CD4-positive, alpha-beta T cell treated with Interleukin-6 for 4 hours (primary cell): Measurements from ENCODE around the gene LTK.

Source experiments
- DNase-seq: peaks from one replicate; pipeline ENCODE4 v3.0.0-alpha.2; 2020; ENCODE audit warnings: mixed read lengths

The LTK gene

GRCh38 chr15:41495736-41496599 is 17.7 kb downstream of the LTK start:
- DNase-seq, result no peak

GRCh38 chr15:41494922-41495735 is 18.5 kb downstream of the LTK start:
- DNase-seq, result peak; percentile 51

DNA sequence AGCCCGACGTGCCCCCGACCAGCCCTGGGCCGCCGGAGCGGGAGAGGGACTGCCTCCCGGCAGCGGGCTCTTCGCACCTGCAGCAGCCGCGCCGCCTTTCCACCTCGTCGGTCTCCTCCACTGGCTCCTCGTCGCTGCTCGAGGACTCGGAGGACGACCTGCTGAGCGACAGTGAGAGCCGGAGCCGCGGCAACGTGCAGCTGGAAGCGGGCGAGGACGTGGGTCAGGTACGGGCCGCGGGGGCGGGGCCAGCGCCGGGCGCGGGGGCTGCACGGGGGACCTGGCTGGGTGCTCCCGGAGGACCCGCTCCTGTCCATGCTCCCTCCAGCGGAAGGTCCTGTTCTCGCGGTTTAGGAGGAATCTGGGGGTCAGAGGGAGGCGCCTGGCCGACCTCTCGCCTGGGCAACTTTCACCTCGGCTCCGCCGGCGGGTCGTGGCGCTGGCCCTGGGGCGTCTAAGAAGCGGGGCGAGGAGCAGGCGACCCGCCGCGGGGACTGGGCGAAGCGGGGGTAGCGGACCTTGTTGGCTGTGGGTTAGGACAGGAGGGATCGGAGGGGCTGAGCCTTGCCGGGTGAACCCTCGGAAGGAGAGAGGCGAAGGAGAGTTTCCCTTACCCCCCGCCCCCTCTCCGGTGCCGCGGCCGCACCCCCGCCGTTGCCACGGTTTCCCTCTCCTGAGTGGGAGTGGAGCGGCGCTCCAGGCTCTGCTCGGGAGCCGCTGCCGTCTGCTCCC is 19.3 kb downstream of the LTK start:
- DNase-seq, result peak; percentile 41

GRCh38 chr15:41493902-41494189 is 19.8 kb downstream of the LTK start:
- DNase-seq, result no peak

DNA sequence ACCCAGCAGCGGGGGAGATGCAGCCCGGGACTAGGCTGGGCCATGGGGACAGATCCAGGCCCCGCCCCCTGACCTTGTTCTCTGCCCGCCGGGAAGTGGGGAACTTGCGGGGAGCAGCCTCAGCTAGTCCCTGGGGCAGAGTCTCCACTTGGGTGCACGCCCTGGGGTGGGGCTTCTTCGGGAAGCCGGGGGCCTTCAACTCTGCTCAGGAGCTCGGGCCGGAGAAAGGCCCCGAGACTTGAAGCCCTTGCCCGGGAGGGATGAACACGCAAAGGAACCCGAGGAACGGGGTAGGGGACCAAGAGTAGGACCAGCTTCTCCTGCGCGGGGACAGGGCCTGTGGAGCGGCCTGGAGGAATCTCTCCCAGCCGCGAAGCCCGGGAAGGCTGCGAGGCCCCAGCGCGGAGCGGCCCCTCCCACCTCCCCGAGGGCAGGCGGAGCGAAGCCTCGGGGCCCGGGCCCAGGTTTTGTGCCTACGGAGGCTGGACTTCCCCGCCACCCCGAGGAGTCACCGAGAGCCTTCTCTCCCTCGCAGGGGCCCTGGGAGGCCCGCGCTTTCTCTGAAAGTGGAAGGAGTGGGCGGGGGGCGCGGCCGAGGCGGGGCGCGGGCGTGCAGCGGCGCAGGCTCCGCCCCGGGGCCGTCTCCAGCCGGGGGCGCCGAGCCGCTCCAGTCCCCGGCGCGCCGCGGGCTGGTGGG is 20.3 kb downstream of the LTK start, which contains the start of gene ITPKA:
Gene ITPKA (plus strand): TSS at position 670 of the 697 bp plus-strand sequence. CDS start 54 bp downstream, outside the sequence.
- DNase-seq, result peak; percentile 85

GRCh38 chr15:41492597-41493204 is 20.9 kb downstream of the LTK start:
- DNase-seq, result no peak

DNA sequence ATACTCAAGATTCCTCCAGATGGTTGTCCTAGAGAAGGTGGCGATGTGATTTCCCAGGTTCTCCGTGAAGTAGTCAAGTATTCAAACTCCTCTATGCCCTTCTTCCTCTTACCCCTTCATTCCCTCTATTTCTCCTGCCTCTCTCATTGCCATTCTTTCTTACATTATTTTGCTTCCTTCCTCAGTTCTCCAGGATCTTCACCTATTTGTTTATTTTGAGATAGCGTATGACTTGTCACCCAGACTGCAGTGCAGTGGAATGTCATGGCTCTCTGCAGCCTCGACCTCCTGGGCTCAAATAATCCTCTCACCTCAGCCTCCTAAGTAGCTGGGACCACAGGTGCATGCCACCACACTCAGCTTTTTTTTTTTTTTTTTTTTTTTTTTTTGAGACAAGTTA is 21.7 kb downstream of the LTK start:
- no peak for DNase-seq

DNA sequence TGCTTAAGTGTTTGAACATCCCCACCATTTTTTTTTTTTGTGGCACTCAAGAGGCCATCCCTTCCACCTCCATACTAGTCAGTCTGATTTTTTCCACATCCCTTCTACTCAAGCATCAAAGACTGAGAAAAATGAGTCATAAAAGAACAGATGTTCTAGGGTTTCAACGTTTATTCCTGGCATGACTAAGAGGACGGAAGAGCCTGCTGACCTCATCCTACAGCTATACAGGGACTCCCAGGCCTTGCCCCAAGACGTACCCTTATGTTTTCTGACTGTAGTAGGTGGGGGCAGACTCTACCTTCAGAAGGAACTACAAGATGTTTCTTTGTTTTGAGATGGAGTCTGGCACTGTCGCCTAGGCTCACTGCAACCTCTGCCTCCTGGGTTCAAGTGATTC is 23.3 kb downstream of the LTK start:
- peak; percentile 43 for DNase-seq

GRCh38 chr15:41489641-41490040 is 24.0 kb downstream of the LTK start:
- no peak for DNase-seq

DNA sequence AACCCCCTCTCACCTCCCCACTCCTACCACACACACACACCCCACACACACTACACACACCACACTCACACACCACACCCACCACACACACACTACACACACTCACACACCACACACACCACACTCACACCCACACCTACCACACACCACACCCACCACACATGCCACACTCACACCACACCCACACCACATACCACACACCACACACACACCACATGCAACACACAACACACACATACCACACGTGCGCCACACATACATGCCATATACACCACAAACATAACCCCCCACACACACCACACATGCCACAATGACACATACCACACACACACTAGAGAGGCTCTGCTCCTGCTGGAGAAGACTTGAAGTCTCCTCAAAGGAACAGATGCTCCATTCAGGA is 25.8 kb downstream of the LTK start:
- DNase-seq, result no peak

- no peak for DNase-seq
Observed at GRCh38 chr15:41487381-41487780, 26.2 kb downstream of the LTK start.

DNA sequence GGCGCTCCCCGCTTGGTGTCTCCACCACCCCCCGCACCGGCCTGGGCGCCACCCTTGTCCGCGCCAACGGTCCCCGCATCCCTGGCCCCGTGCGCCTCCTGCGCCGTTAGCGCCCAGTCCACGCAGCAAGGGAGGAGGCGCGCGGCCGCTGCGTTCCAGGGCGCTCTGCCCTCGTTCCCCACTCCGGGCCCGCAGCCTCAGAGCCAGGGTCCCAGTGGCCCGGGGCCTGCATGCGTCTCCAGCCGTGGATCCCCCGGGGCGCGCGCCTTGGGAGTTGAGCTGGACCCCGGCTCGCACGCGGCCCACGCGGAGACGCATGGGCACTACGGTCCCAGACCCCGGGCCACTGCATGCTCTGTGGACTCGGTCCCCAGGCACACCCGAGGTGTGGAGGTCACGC is 27.3 kb downstream of the LTK start:
- DNase-seq, result no peak

DNA sequence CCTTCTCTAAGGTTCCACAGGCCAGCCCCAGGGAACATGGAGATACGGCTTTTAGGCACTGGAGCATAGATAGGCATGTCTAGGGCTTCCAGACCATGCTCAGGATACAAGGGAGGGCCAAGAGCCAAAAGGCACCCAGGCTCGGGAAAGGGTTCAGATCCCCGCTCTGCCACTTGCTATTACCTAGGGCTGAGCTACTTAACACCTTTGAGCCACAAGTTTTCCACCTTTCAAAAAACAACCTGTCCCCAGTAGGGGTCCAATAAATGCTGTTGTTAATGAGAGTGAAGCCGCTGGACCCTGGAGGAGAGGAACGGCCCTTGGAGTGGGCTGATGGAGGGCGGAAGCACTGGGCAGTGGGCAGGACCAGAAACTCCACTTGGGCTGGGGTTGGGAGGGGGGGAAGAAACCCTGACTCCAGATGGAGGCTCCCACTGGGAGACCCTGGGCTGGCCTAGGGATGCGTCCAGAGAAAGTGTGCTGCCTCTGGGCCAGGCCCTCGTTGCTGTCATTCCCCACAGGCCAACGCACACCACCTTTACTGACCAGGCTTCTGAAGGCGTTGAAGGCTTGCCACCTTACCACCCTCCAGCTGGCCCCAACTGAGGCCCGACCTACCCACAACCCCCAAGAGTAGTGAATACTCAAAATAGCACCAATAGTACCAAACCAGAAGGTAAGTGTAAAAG is 28.5 kb downstream of the LTK start:
- no peak for DNase-seq

GRCh38 chr15:41483519-41483918 is 30.1 kb downstream of the LTK start:
- DNase-seq, result no peak

DNA sequence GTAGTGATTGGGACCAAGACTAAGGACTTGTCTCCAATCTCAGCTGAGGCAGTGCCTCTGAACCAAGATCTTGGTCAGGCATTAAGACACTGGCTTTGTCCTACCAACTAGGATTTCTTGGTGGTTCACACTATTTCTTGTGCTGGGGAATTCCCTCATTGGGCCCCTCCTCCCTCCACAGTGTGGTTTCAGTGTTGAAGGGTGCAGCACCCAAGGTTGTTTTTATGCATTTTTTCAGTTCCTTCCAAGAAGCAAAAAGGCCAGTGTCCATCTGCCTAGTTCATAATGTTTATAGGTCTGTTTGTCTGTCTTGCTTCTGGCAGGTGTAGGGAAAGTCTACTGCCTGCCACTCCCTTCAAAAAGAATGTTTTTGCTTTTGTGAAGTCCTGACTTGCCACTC is 30.5 kb downstream of the LTK start:
- DNase-seq, result peak; percentile 32

DNA sequence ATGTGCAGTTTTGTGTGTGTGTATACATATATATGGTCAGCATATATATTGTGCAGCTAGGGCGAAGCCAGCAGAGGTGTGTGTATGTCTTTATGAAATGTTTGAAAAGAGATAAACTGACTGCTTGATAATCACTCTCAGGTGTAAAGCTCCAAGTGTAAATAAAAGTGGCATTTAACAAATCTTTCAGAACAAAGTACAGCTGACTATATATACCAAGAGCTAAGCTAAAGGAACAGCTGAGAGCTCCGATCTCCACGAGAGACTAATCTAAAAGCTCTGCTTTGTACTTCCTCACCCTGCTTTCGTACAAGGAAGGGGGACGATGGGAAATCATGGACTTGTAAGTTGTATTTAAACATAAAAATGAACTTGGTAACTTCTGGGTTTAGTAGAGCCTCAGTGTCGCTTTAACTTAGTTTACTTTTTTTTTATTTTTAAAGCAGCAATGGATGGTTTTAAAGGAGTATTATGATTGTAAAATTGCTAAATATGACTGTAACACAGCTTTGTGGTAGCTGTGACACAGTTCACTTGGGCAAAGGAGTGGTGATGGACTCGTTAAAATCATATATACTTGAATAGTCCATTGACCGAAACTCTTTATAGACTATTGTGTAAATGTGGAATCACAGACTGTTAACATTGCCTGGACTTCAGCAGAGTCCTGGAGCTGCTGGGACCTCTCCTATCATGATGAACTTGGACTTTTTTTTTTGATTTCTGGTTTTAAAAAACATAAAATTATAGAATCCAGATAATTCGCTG is 31.3 kb downstream of the LTK start:
- DNase-seq, result no peak

DNA sequence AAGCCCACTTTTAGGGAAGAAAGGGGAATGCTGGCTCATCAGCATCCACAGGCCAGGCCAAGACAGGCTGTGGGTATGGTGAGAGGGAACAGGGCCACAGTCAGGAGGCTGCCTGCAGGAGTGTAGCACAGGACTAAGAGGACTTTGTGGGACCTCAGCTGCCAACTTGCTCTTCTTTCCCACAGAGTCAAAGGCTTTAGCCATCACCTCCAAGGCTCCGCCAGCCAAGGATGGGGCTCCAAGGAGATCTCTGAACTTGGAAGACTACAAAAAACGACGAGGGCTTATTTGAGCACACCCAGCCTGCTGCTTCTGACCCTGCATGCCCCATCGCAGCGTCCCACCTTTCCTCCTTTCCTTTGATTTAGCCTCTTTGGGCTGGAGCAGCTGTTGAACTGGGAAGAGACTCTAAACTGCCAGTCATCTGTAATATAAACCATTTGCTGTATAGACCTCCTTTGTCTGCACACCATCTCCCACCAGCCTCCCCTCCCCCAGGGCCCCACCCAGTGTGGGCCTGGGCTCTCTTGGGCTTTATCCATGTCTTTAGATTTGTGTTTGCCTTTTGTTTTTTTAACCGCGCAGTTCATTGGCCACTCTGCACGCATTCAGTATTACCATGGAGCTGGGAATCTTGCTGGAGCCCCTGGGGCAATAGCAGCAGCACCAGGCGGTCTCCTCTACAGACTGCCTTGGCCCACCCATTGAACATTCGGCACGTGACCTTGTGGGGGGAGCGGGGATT is 33.1 kb downstream of the LTK start:
- DNase-seq, result no peak

DNA sequence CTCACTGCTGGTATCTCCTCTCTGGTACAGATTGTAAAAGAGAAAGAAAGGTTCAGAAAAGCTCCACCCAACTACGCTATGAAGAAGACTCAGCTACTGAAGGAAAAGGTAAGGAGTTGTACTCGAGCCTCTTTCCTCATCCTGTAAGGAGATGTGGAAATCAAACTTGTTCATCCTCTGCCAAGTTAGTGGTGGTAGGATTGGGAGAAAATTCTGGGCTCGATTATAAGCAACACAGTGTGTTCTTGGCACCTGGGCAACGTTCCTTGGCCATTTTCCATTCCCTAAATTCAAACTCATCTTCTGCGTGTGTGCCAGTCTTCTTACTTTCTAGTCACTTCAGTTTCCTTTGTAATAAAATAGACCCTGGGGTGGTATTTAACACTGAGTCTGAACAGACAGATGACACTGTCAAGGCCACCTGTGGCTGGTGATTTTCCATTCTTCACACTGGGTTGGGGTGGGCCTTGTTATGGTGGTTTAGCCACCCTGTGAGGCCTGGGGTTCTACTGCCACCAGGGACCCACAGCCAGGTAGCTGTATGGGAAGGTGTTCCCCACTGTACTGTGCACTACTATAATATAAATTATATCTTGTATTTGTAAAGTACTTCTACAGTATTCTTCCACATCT is 37.1 kb downstream of the LTK start:
- no peak for DNase-seq

DNA sequence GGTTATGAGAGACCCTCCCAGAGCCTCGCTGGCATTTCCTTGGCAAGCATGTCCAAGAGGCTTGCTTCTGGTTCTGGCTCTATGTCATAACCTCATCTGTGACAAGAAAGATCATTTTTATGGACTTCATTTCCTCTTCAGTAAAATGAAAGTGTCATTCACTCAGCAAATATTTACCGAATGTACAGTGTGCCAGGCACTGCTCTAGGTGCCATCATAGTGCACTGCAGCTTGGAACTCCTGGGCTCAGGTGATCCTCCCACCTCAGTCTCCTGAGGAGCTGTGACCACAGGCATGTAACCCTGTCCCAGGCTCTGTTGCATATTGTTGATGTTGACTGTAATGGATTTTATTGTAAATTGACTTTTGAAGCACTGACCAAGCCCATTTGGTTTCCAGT is 38.7 kb downstream of the LTK start:
- DNase-seq, result no peak

GRCh38 chr15:41474436-41474835 is 39.2 kb downstream of the LTK start:
- no peak for DNase-seq
